22Rv1 (cell line): ENCODE results near the gene EDEM2.

Experiments
- H3K27ac ChIP-seq: fragments of 450-650 bp; 2 replicates; pipeline ENCODE4 v1.5.1; 2017
- CTCF ChIP-seq: fragments of 450-650 bp; IDR thresholded peaks from 2 replicates; pipeline ENCODE4 v1.5.1; 2017; ENCODE audit warnings: mild to moderate bottlenecking
- ZFX ChIP-seq: fragments of 450-650 bp; IDR thresholded peaks from 2 replicates; pipeline ENCODE4 v1.6.1; 2017; ENCODE audit warnings: antibody characterized with exemption, borderline replicate concordance

EDEM2 gene

GRCh38 chr20:35146299-35146919 lies 727 bp downstream of the EDEM2 start:
- H3K27ac ChIP-seq = peak overlapping the region; percentile 96
- TF ChIP-seq CTCF (no peak), ZFX (no peak)

GRCh38 chr20:35145141-35145564 lies 2.0 kb downstream of the EDEM2 start:
- peak overlapping the region; percentile 96 for H3K27ac ChIP-seq
- no peak for TF ChIP-seq ZFX
- peak; percentile 92 for TF ChIP-seq CTCF

GRCh38 chr20:35144694-35145093 lies 2.4 kb downstream of the EDEM2 start:
- no peak overlapping the region for H3K27ac ChIP-seq
- TF ChIP-seq ZFX (no peak), CTCF (no peak)

- H3K27ac ChIP-seq = no peak overlapping the region
- TF ChIP-seq CTCF (no peak), ZFX (no peak)
Measured at GRCh38 chr20:35135867-35136586, 11.1 kb downstream of the EDEM2 start.

- no peak for TF ChIP-seq ZFX
- TF ChIP-seq CTCF = no peak
- H3K27ac ChIP-seq = no peak overlapping the region
Measured at GRCh38 chr20:35134880-35135279, 12.3 kb downstream of the EDEM2 start.

GRCh38 chr20:35134472-35134871 lies 12.7 kb downstream of the EDEM2 start:
- no peak for TF ChIP-seq ZFX
- no peak for TF ChIP-seq CTCF
- no peak overlapping the region for H3K27ac ChIP-seq

- H3K27ac ChIP-seq = no peak overlapping the region
- TF ChIP-seq CTCF (no peak), ZFX (no peak)
Measured at GRCh38 chr20:35133735-35134134, 13.4 kb downstream of the EDEM2 start.
